H1 (cell line): ENCODE results near the gene THADA. TPM values are rescaled to one million over a fixed set of nuclear protein-coding genes. Genes with fewer than 3 reads are reported as not detected.

ENCODE experiments used
- CTCF ChIA-PET: fragments of 300-600 bp; sonication (Branson Sonifier 250); formaldehyde crosslinking; loops from one replicate; lab custom pipeline; 2021; ENCODE audit not compliant: partially characterized antibody; lab: Charles Lee
- POLR2A ChIA-PET: fragments of 300-600 bp; sonication (Branson Sonifier 250); formaldehyde crosslinking; loops from one replicate; lab custom pipeline; 2021; ENCODE audit warnings: inconsistent platforms; ENCODE audit not compliant: partially characterized antibody; lab: Charles Lee
- DNase-seq, 2 experiments: peaks; one replicate each; pipeline versions ENCODE4 v3.0.0 to v3.0.0-alpha.2; 2010 to 2022; ENCODE audit warnings: low spot score in 2 of 2, low read depth in 1 of 2, mixed read lengths in 1 of 2
- FAIRE-seq: peaks from 2 replicates; lab custom pipeline; 2011; peaks lifted over from hg19 to GRCh38; lab: Jason Lieb, UNC
- H2AFZ ChIP-seq: 2 replicates; pipeline ENCODE4 v1.8.1; 2012; ENCODE audit warnings: low read length, inconsistent platforms
- H2AK5ac ChIP-seq: 2 replicates; pipeline ENCODE4 v1.6.1; 2013; ENCODE audit warnings: low read depth, low read length
- H2BK120ac ChIP-seq: replicated peaks from 2 replicates; pipeline ENCODE3; 2013; ENCODE audit warnings: low read depth, low read length, inconsistent platforms
- H2BK12ac ChIP-seq: 2 replicates; pipeline ENCODE4 v1.6.1; 2013; ENCODE audit warnings: low read depth, low read length
- H2BK15ac ChIP-seq: 2 replicates; pipeline ENCODE4 v1.6.1; 2013; ENCODE audit warnings: low read length
- H2BK20ac ChIP-seq: 2 replicates; pipeline ENCODE4 v1.6.1; 2013; ENCODE audit warnings: low read length
- H2BK5ac ChIP-seq: 2 replicates; pipeline ENCODE4 v1.6.1; 2013; ENCODE audit warnings: low read depth, low read length
- H3K14ac ChIP-seq: 2 replicates; pipeline ENCODE4 v1.6.1; 2013; ENCODE audit warnings: inconsistent platforms; ENCODE audit not compliant: insufficient read length
- H3K18ac ChIP-seq: 2 replicates; pipeline ENCODE4 v1.6.1; 2013; ENCODE audit warnings: low read length; ENCODE audit errors: extremely low read depth
- H3K23ac ChIP-seq: 2 replicates; pipeline ENCODE4 v1.6.1; 2013; ENCODE audit warnings: inconsistent platforms; ENCODE audit not compliant: insufficient read length
- H3K23me2 ChIP-seq: 2 replicates; pipeline ENCODE4 v1.6.1; 2013; ENCODE audit warnings: low read depth, low read length
- H3K27ac ChIP-seq: 2 replicates; pipeline ENCODE4 v1.6.1; 2011; ENCODE audit warnings: low read depth, low read length, inconsistent platforms
- H3K27me3 ChIP-seq, 4 experiments: replicated peaks in 1 of 4; 1 replicate in 1 of 4; 2 replicates in 3 of 4; pipeline versions ENCODE4 v1.6.1 to v1.8.1; 2011 to 2013; ENCODE audit warnings: low read length in 3 of 4, mild to moderate bottlenecking in 3 of 4, inconsistent platforms in 2 of 4, mixed read lengths in 2 of 4, moderate library complexity in 1 of 4; ENCODE audit not compliant: control insufficient read depth in 3 of 4, insufficient read depth in 3 of 4; ENCODE audit errors: extremely low read depth in 1 of 4
- H3K36me3 ChIP-seq, 4 experiments: 2 replicates each; pipeline versions ENCODE4 v1.6.1 to v1.8.1; 2011 to 2013; ENCODE audit warnings: mild to moderate bottlenecking in 4 of 4, low read length in 3 of 4, moderate library complexity in 2 of 4, control low read depth in 1 of 4, inconsistent platforms in 1 of 4; ENCODE audit not compliant: insufficient read depth in 4 of 4, control insufficient read depth in 2 of 4
- H3K4ac ChIP-seq: replicated peaks from 2 replicates; pipeline ENCODE3; 2013; ENCODE audit warnings: low read length, low read depth, mixed read lengths, inconsistent platforms; ENCODE audit not compliant: insufficient read length
- H3K4me1 ChIP-seq, 4 experiments: replicated peaks in 1 of 4; 1 replicate in 1 of 4; 2 replicates in 3 of 4; pipeline versions ENCODE4 v1.6.1 to v1.8.1; 2011 to 2013; ENCODE audit warnings: low read length in 3 of 4, inconsistent platforms in 2 of 4, mixed read lengths in 1 of 4; ENCODE audit not compliant: insufficient read depth in 4 of 4, control insufficient read depth in 3 of 4
- H3K4me2 ChIP-seq, 2 experiments: 2 replicates each; pipeline versions ENCODE4 v1.6.1 to v1.8.1; 2011 to 2013; ENCODE audit warnings: low read depth in 2 of 2, low read length in 2 of 2, control low read depth in 1 of 2, inconsistent platforms in 1 of 2, mild to moderate bottlenecking in 1 of 2; ENCODE audit not compliant: insufficient read depth in 1 of 2
- H3K4me3 ChIP-seq, 4 experiments: fragments of 200-600, 300-600 bp in 1 of 4; sonication (generic), shearing (Covaris generic), sonication (Bioruptor Twin) in 1 of 4; 2 replicates each; pipeline versions ENCODE4 v1.5.1 to v1.8.1; 2011 to 2016; ENCODE audit warnings: low read length in 4 of 4, low read depth in 3 of 4, control low read depth in 2 of 4, inconsistent platforms in 2 of 4, mild to moderate bottlenecking in 2 of 4, mixed read lengths in 1 of 4, moderate library complexity in 1 of 4; ENCODE audit not compliant: insufficient read depth in 2 of 4; ENCODE audit errors: extremely low read depth in 1 of 4
- H3K56ac ChIP-seq: replicated peaks from 2 replicates; pipeline ENCODE3; 2013; ENCODE audit warnings: low read depth, mild to moderate bottlenecking, mixed read lengths, low read length, inconsistent platforms; ENCODE audit not compliant: insufficient read length
- H3K79me1 ChIP-seq: 2 replicates; pipeline ENCODE4 v1.6.1; 2013; ENCODE audit warnings: low read depth, low read length, control low read depth
- H3K79me2 ChIP-seq, 2 experiments: 2 replicates each; pipeline versions ENCODE4 v1.6.1 to v1.8.1; 2012 to 2013; ENCODE audit warnings: low read length in 2 of 2, mild to moderate bottlenecking in 2 of 2, inconsistent platforms in 1 of 2; ENCODE audit not compliant: insufficient read depth in 2 of 2, control insufficient read depth in 1 of 2
- H3K9ac ChIP-seq, 4 experiments: replicated peaks in 1 of 4; 1 replicate in 1 of 4; 2 replicates in 3 of 4; pipeline versions ENCODE4 v1.6.1 to v1.8.1; 2011 to 2013; ENCODE audit warnings: low read depth in 3 of 4, low read length in 3 of 4, control low read depth in 2 of 4, mild to moderate bottlenecking in 2 of 4, moderate library complexity in 2 of 4, inconsistent platforms in 1 of 4; ENCODE audit errors: extremely low read depth in 1 of 4
- H3K9me3 ChIP-seq, 2 experiments: 2 replicates each; pipeline versions ENCODE4 v1.6.1 to v1.8.1; 2012 to 2013; ENCODE audit warnings: mild to moderate bottlenecking in 2 of 2, moderate library complexity in 2 of 2, control low read depth in 1 of 2, inconsistent platforms in 1 of 2, low read depth in 1 of 2, low read length in 1 of 2, mixed read lengths in 1 of 2; ENCODE audit not compliant: insufficient read depth in 2 of 2
- H4K20me1 ChIP-seq, 2 experiments: replicated peaks in 1 of 2; 2 replicates each; pipeline versions ENCODE3 to v1.8.1; 2011 to 2013; ENCODE audit warnings: inconsistent platforms in 2 of 2, low read length in 2 of 2, mild to moderate bottlenecking in 1 of 2; ENCODE audit not compliant: insufficient read depth in 2 of 2, control insufficient read depth in 1 of 2
- H4K5ac ChIP-seq: 2 replicates; pipeline ENCODE4 v1.6.1; 2013; ENCODE audit warnings: low read length, low read depth, mixed read lengths, inconsistent platforms; ENCODE audit not compliant: insufficient read length
- H4K8ac ChIP-seq: 2 replicates; pipeline ENCODE4 v1.8.0; 2013; ENCODE audit warnings: mild to moderate bottlenecking, moderate library complexity, low read length, inconsistent platforms; ENCODE audit not compliant: insufficient read depth; ENCODE audit errors: extremely low read depth
- H4K91ac ChIP-seq: replicated peaks from 2 replicates; pipeline ENCODE3; 2013; ENCODE audit warnings: low read length, mixed read lengths, inconsistent platforms; ENCODE audit not compliant: insufficient read length
- BCL11A ChIP-seq, 2 experiments: IDR thresholded peaks; one replicate each; pipeline ENCODE4 v1.6.1; 2011; ENCODE audit warnings: low read depth in 2 of 2, low read length in 2 of 2, mild to moderate bottlenecking in 2 of 2
- NRF1 ChIP-seq: IDR thresholded peaks from 2 replicates; pipeline ENCODE4 v1.6.1; 2011; ENCODE audit warnings: mild to moderate bottlenecking, low read depth, low read length, improper control_type of control experiment
- RFX5 ChIP-seq: IDR thresholded peaks from 2 replicates; pipeline ENCODE4 v1.6.1; 2011; ENCODE audit warnings: low read depth, low read length, improper control_type of control experiment, borderline replicate concordance
- SRF ChIP-seq: IDR thresholded peaks from 2 replicates; pipeline ENCODE4 v1.6.1; 2011; ENCODE audit warnings: mild to moderate bottlenecking, low read depth, low read length, moderate library complexity
- WGBS, 2 experiments: shearing (Covaris generic) in 1 of 2; methylation state at CpG; one replicate each; pipeline versions ENCODE4 v1.1.6 to v1.1.7; 2013 to 2015; ENCODE audit warnings: low lambda C conversion rate in 2 of 2, mixed read lengths in 2 of 2, inconsistent platforms in 1 of 2, low coverage in 1 of 2, missing lambda C conversion rate in 1 of 2; ENCODE audit not compliant: insufficient replicate concordance in 2 of 2, insufficient coverage in 1 of 2, insufficient read length in 1 of 2; ENCODE audit errors: extremely low coverage in 1 of 2, missing lambda C conversion rate in 1 of 2; 5-methylcytosine and 5-hydroxymethylcytosine counted together
- polyA plus RNA-seq, 7 experiments: library from polyadenylated mRNA; depleted of rRNA in 3 of 7; stranded (reverse) in 5 of 7; unstranded in 2 of 7; fragments of >200 nt in 5 of 7; fragments of 200-250 nt in 2 of 7; gene quantifications; 1 replicate in 5 of 7; 2 replicates in 1 of 7; 4 replicates in 1 of 7; pipeline versions ENCODE4 v1.2.1 to v1.2.3, GENCODE V29; 2011 to 2013; ENCODE audit warnings: missing spikeins in 2 of 7, mixed read lengths in 2 of 7
- total RNA-seq: library from RNA; stranded (reverse); fragmentation: NEBNext Ultra II Directional; extraction: Animal tissue kit (Norgen Biotek cat#: 25700); gene quantifications from 2 replicates; pipeline ENCODE4 v1.2.1, GENCODE V29; 2021
- TF ChIP-seq, protein P1 (sequence below), 3 experiments: IDR thresholded peaks; 1 replicate in 2 of 3; 2 replicates in 1 of 3; pipeline versions ENCODE4 v1.5.1 to v1.6.1; 2011; ENCODE audit warnings: low read length in 3 of 3, mild to moderate bottlenecking in 3 of 3, inconsistent platforms in 2 of 3, low read depth in 1 of 3, moderate library complexity in 1 of 3; ENCODE audit not compliant: insufficient read depth in 1 of 3; ENCODE audit errors: control extremely low read depth in 1 of 3

THADA gene
- total and polyA plus RNA-seq, 2 of the 8 experiments (the other 6 are each of a cell fraction or from before 2014, with no cell fraction given) = 22.4 to 26.8 TPM

DNA sequence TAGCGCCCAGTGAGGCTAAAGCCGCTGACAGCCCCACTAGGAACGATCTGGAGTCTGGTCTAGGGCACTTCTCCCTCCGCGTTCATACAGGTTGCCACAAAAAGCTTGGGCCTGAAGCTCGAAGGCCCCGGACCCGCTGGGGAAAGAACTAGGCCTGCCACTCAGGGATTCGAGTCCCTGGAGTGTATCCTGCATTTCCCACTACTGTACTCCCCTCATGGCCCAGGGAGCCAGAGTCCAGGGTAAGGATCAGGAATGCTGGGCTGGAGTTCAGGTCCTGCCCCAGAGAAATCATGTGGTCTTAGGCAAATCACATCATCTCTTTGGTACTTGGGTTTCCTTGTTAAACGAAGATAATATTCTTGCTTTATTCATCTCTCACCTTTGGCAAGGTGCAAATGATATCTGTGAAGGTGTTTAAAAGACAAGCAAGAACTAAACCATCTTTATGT is 368.0 kb downstream of the THADA start:
- no peaks in the 10 kb centered on the region for H3K9me3 ChIP-seq
- ChIA-PET CTCF (interaction anchor here (0.8 to 7.4 kb wide), 43 partner anchors 12 to 398 kb away, joined by 3 to 101 read pairs (median 8); no protein-coding TSS in a partner anchor), POLR2A (interaction anchor here (1.1 to 2.5 kb wide), 13 partner anchors 8 to 250 kb away, joined by 3 to 32 read pairs (median 6); no protein-coding TSS in a partner anchor)
- no peak overlapping the region for H2AK5ac ChIP-seq
- H2AFZ ChIP-seq = no peak overlapping the region
- H3K23ac ChIP-seq = no peak overlapping the region
- WGBS, 2 experiments = 16% methylated on average over 10 of the region's 10 CpGs; no CpG with 5 or more reads in 1 of the 2 experiments
- H3K4me3 ChIP-seq = peak overlapping the region; percentile 76 to 88 (median 85)
- TF ChIP-seq RFX5 (no peak), BCL11A (IDR thresholded peaks at IDR 0.05; ENCODE audit: low read depth in 2 of 2, low read length in 2 of 2) (no peak), NRF1 (no peak), SRF (no peak)
- TF ChIP-seq, protein P1, sequence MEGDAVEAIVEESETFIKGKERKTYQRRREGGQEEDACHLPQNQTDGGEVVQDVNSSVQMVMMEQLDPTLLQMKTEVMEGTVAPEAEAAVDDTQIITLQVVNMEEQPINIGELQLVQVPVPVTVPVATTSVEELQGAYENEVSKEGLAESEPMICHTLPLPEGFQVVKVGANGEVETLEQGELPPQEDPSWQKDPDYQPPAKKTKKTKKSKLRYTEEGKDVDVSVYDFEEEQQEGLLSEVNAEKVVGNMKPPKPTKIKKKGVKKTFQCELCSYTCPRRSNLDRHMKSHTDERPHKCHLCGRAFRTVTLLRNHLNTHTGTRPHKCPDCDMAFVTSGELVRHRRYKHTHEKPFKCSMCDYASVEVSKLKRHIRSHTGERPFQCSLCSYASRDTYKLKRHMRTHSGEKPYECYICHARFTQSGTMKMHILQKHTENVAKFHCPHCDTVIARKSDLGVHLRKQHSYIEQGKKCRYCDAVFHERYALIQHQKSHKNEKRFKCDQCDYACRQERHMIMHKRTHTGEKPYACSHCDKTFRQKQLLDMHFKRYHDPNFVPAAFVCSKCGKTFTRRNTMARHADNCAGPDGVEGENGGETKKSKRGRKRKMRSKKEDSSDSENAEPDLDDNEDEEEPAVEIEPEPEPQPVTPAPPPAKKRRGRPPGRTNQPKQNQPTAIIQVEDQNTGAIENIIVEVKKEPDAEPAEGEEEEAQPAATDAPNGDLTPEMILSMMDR (IDR thresholded peaks at IDR 0.05; ENCODE audit: control extremely low read depth in 1 of 3, insufficient read depth in 1 of 3, low read depth in 1 of 3, low read length in 3 of 3) = peak in 1 of 3 experiments; percentile 48; a peak in 1 of 4 replicates
- no peak overlapping the region for H3K56ac ChIP-seq
- peaks cover 9% of the 10 kb centered on the region in 2 experiments for H4K20me1 ChIP-seq
- no peaks in the 10 kb centered on the region for H3K27me3 ChIP-seq
- peak overlapping the region; percentile 93; the same call in 1 of the 2 replicates for H2BK5ac ChIP-seq
- peak overlapping the region; percentile 80 to 81 for H3K4me2 ChIP-seq
- H4K5ac ChIP-seq = peak overlapping the region; percentile 92
- no peak overlapping the region for H3K18ac ChIP-seq
- H3K79me1 ChIP-seq = no peaks in the 10 kb centered on the region
- H3K9ac ChIP-seq = peak overlapping the region in 2 of 4 experiments; percentile 81 to 86; a peak in 4 of 7 replicates
- DNase-seq (no peak), FAIRE-seq (no peak)
- peaks cover 2 to 26% (median 16%) of the 10 kb centered on the region in 4 experiments; a peak in 6 of 8 replicates for H3K36me3 ChIP-seq
- H2BK120ac ChIP-seq = no peak overlapping the region
- peaks cover 3% of the 10 kb centered on the region for H3K23me2 ChIP-seq
- no peak overlapping the region for H3K4ac ChIP-seq
- no peak overlapping the region for H2BK15ac ChIP-seq
- H3K27ac ChIP-seq = peak overlapping the region; percentile 95; the same call in 1 of the 2 replicates
- no peak overlapping the region for H2BK12ac ChIP-seq
- H2BK20ac ChIP-seq = no peak overlapping the region
- peaks cover 17 to 47% of the 10 kb centered on the region in 2 experiments for H3K79me2 ChIP-seq
- no peak overlapping the region for H4K91ac ChIP-seq
- H3K4me1 ChIP-seq = peaks cover 5 to 16% (median 10%) of the 10 kb centered on the region in 4 experiments; a peak in 5 of 7 replicates
- no peak overlapping the region for H3K14ac ChIP-seq
- 0 out of 2 replicates have a peak overlapping the region, but pooled peaks have one; percentile 7 for H4K8ac ChIP-seq
